HL-60/S4 (cell line): Measurements from ENCODE around the gene PSME1.

ENCODE experiments used
- in situ Hi-C: fragments of 300-500 bp; cut with MboI; formaldehyde crosslinking; loops from 2 replicates; pipeline ENCODE4 v1.14.3; 2022; ENCODE audit warnings: low sequenced_read_pairs

Gene PSME1

DNA sequence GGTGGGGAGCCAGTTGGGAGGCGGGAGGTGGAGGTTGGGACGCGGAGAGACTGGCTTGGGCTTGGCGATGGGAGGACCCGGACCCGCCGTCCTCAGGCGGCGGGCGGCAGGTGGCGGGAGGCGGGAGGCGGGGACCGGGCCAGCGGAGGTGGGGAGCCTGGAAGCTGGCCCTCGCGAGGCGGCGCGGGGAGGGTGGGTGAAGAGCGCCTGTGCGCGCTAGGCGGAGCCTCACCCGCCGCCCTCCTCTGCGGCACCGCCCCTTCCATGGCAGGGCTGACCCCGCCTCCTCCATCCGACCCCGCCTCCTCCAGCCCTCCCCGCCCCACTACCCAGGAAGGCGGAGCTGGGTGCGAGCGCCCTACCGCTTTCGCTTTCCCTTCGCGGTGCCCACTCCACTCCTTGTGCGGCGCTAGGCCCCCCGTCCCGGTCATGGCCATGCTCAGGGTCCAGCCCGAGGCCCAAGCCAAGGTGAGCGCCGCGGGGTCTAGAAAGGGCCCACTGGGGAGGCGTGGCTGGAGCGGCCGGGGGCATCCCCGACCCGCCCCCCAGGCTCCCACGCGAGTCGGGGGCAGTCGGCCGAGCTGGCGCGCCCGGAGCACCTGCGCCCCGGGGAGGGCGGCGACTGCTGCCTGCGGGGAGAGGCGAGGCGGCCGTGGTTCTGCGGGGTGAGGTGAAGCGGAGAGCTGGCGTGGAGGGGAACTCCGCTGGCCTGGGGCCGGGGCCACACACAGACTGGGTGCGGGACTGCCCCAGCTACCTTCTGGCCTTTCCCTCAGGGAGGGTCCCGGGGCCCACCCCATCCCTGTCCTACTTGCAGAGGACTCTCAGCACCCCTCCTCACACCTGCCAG, at the start of gene PSME1:
TSS of gene PSME1 (plus strand) at position 361 of the 850 bp plus-strand sequence. CDS start at position 430, 69 bp downstream.
- in situ Hi-C loops, result no loop called here

DNA sequence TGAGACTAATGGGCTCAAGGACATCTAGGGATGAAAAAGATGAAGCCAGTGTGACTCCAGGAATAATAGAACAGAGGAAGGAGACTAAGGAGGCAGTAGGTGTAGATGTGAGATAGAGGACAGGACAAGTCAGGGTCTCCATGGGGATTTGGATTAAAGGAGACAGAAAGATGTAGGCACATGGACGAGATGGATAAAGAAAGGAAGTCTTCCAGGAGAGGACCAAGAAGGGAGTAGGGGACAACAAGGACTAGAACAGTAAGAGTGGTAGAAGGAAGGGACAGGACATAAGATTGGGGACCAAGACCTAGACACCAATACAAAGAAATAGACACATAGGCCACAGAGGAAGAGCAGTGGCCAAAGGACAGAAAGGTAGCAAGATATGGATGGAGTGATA, 49.0 kb upstream of the PSME1 start:
- in situ Hi-C loops, result no loop called here

- in situ Hi-C loops, result no loop called here
Observed at GRCh38 chr14:24088095-24088494, 47.9 kb upstream of the PSME1 start.

DNA sequence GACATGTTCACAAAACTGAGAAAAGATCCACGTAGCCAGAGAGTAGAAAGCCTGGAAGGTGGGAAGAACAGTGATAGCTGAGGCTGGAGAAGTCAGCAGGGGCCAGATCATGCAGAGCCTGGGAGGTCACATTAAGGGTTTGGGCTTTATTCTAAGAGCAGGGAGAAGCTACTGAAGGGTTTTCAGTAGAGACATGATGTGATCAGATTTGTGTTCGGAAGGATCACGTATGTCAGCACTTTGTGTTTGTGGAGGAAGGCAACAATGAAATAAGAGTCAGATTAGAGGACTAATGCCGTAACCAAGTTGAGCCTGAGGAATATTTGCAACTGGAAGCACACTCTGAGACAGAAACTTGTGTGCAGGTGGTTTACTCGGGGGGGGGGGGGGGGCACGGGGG, 46.1 kb upstream of the PSME1 start:
- in situ Hi-C loops, result loop anchor here (5.0 kb wide), 1 partner anchor 33 kb away; no protein-coding TSS in a partner anchor

DNA sequence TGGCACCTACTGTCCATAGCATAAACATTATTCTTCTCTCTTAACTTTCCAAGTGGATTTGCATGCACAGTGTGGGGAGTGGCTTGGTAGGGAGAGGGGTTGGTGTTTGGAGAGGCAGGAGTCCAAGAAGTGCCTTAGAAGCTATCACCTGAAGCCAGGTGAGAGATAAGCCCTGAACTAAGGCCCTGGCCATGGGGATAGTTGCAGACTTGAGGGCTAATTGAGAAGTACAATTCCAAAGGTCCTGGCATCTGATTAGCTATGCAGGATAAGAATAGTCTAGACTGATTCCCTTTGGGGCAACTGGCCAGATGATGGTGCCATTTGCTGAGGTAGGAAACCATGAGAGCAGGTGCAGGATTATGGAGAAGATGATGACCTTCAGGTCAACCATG, 43.9 kb upstream of the PSME1 start:
- in situ Hi-C loops, result loop anchor here (5.0 kb wide), 1 partner anchor 35 kb away; no protein-coding TSS in a partner anchor

- in situ Hi-C loops, result loop anchor here (5.0 kb wide), 1 partner anchor 35 kb away; no protein-coding TSS in a partner anchor
Observed at GRCh38 chr14:24092505-24093206, 43.3 kb upstream of the PSME1 start.

GRCh38 chr14:24093207-24093900, 42.6 kb upstream of the PSME1 start:
- in situ Hi-C loops, result loop anchor here (5.0 kb wide), 1 partner anchor 36 kb away; no protein-coding TSS in a partner anchor

DNA sequence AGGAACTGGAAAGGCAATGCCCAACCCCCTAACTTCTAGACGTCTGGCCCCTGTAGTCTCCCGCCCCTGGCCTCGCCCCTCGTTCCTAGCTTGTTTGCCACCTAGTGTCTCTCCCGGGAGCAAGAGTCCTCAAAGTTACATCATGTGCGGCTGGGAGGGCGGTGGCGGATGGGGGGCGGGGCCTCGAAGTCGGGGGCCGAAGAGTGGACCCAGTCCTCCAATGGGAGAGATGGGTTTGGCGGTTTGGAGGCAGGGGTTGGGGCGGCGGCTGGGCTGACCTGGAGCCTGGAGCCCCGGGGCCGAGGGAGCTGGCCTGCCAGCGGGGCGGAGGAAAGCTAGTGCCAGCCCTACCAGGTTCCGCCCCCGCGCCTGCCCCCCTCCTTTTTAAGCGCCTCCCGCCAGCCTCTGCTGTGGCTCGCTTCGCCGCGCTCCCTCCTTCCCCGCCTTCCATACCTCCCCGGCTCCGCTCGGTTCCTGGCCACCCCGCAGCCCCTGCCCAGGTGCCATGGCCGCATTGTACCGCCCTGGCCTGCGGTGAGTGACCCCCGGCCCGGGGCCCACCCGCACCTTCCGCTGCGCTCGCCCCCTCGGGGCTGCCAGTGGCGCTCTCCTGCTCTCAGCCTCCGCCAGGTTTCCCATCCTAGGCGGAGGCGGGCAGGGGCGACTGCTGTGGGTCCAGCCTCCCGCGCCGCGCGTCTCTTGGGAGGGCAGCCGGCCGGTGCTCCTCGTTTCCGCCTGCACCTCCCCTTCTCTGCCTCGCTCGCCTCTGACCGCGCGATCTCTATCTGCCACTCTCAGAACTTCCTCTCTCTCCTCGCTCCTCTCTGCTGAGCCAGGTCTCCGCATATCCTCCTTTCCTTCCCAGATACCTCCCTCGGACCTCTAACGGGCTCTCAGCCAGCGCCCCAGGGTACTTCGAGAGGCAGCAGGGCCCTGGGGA, 41.8 kb upstream of the PSME1 start, which contains the start of gene PCK2:
TSS of gene PCK2 (plus strand) at position 411 of the 940 bp plus-strand sequence. CDS start at position 506, 95 bp downstream.
- in situ Hi-C loops, result loop anchor here (5.0 kb wide), 1 partner anchor 37 kb away; no protein-coding TSS in a partner anchor

GRCh38 chr14:24094841-24095270, 41.1 kb upstream of the PSME1 start:
- in situ Hi-C loops, result loop anchor here (5.0 kb wide), 1 partner anchor 38 kb away; no protein-coding TSS in a partner anchor

DNA sequence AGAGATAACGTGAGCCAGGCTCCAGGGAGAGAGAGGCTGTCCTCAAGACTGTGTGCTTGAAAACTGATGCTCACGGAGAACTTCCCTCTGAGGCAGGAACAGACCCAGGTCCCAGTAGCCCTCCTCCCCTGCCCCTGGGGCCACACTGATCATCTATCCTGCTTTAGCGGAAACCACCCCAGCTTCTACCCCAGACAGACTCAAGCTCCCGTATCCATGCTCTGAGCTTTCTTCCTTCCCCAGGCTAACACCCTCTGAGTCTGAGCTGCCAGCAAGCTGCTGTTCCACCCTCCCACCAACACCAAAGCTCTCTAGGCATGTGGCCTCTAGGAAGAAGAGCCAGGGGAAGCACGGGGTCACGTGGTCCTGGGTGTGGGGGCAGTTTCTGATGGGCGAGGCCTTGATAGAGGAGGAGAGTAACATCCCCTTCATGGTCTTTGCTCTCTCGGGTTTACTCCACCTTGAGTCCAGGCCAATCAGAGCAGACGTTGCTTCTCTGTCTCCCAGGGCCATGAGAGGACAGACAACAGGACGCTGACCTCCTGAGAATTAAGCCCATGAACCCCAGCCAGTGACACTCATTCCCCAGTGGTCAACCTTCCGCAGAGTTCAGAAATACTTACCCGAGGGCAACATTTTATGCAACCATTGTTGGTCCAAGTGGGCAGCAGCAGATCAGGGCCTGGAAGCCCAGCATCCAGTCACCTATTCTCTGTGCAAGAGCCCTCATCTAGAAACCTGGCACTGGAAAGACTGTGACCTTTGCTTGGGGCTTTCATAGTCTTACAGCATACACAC, 40.5 kb upstream of the PSME1 start:
- in situ Hi-C loops, result no loop called here

GRCh38 chr14:24096545-24097181, 39.3 kb upstream of the PSME1 start:
- in situ Hi-C loops, result no loop called here

GRCh38 chr14:24098229-24098926, 37.6 kb upstream of the PSME1 start:
- in situ Hi-C loops, result no loop called here

DNA sequence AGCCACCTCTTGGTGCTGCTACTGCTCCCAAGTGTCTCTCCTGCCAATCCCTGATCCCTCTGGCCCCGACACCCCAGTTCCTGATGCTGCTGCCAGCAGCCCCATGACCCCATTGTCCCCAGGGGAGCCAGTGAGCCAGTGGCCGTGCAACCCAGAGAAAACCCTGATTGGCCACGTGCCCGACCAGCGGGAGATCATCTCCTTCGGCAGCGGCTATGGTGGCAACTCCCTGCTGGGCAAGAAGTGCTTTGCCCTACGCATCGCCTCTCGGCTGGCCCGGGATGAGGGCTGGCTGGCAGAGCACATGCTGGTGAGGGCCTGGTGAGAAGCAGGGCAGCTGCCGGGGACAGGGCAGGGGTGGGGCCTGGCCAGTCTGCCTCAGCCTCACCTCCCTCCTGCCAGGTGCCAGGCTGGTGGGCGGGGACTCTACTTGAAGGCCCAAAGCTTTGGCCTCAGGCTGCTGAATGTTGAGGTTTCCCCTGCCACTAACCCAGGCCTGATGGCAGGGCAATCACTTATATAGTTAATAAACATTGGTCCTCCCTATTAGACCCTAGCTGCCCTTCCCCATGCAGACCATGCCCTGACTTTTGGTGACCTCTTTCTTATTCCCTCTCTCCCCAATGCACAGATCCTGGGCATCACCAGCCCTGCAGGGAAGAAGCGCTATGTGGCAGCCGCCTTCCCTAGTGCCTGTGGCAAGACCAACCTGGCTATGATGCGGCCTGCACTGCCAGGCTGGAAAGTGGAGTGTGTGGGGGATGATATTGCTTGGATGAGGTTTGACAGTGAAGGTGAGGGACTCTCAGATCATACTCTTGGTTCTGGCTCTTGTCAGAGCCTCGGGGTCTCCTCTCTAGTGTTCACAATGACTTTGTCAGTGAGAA, 36.8 kb upstream of the PSME1 start:
- in situ Hi-C loops, result no loop called here

GRCh38 chr14:24100197-24100981, 35.6 kb upstream of the PSME1 start:
- in situ Hi-C loops, result no loop called here

DNA sequence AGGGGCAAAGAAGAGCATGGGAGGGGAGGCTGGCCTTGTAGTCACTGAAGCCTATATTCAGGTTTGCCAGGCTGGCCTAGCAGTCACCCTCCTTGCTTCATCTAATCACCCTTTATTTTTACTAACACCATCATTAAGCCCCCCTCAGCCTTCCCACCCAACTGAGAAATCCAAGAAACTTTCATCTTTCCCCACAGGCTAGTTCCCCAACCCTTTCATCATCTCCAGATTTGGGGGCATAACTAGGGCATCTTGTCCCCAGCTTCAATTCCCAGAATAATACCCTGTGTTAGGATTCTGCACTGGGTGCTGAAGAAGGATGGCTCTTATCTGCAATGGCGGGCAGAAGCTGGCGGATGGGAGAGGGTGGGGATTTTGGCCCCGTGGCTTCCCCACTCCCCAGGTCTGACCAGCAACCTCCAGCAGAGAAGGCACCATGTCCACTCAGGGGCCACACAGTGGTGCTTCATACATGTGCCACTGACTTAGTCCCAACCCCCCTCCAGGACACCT, 35.0 kb upstream of the PSME1 start:
- in situ Hi-C loops, result no loop called here
